GM12801 (cell line): Measurements from ENCODE around the gene TMEM221.

Source experiments
- CTCF ChIP-seq: IDR thresholded peaks from one replicate; pipeline ENCODE4 v1.5.1; 2011; ENCODE audit warnings: control low read depth; ENCODE audit not compliant: insufficient read length; ENCODE audit errors: extremely low read depth

The TMEM221 gene

GRCh38 chr19:17441241-17442021, 7.0 kb downstream of the TMEM221 start:
- TF ChIP-seq CTCF, result no peak

- TF ChIP-seq CTCF, result no peak
These were observed 11.6 kb downstream of the TMEM221 start for GRCh38 chr19:17436874-17437267.

GRCh38 chr19:17436094-17436873, 12.2 kb downstream of the TMEM221 start:
- TF ChIP-seq CTCF, result no peak

- TF ChIP-seq CTCF, result no peak
These were observed 13.2 kb downstream of the TMEM221 start for GRCh38 chr19:17435218-17435617.

- TF ChIP-seq CTCF, result no peak
These were observed 17.1 kb downstream of the TMEM221 start for GRCh38 chr19:17431417-17431816.

- no peak for TF ChIP-seq CTCF
These were observed 18.8 kb downstream of the TMEM221 start for GRCh38 chr19:17429641-17430113.

GRCh38 chr19:17424743-17425365, 23.6 kb downstream of the TMEM221 start:
- no peak for TF ChIP-seq CTCF
